Keratinocyte (primary cell): ENCODE data around the gene ACP7. TPM values are rescaled to one million over a fixed set of nuclear protein-coding genes. Genes with fewer than 3 reads are reported as not detected.

Experiments used
- DNase-seq: peaks from one replicate; pipeline ENCODE4 v3.0.0-alpha.2; 2011; ENCODE audit warnings: low read depth, missing footprints, low spot score
- FAIRE-seq: peaks from 2 replicates; lab custom pipeline; 2011; peaks lifted over from hg19 to GRCh38; lab: Jason Lieb, UNC
- H2AFZ ChIP-seq: 2 replicates; pipeline ENCODE4 v1.6.0; 2012; ENCODE audit warnings: low read length, control low read depth, inconsistent platforms; ENCODE audit not compliant: control insufficient read depth
- H3K27ac ChIP-seq: 2 replicates; pipeline ENCODE4 v1.5.1; 2011; ENCODE audit warnings: low read length; ENCODE audit not compliant: control insufficient read depth, insufficient read depth
- H3K27me3 ChIP-seq: 3 replicates; pipeline ENCODE4 v1.6.0; 2011; ENCODE audit warnings: low read length; ENCODE audit not compliant: control insufficient read depth, insufficient read depth; ENCODE audit errors: extremely low read depth
- H3K36me3 ChIP-seq, 2 experiments: 2 replicates in 1 of 2; 3 replicates in 1 of 2; pipeline ENCODE4 v1.5.1; 2011; ENCODE audit warnings: low read length in 2 of 2, mild to moderate bottlenecking in 1 of 2; ENCODE audit not compliant: control insufficient read depth in 2 of 2, insufficient read depth in 2 of 2; ENCODE audit errors: extremely low read depth in 1 of 2
- H3K4me1 ChIP-seq: 3 replicates; pipeline ENCODE4 v1.5.1; 2011; ENCODE audit warnings: low read length; ENCODE audit not compliant: control insufficient read depth, insufficient read depth; ENCODE audit errors: extremely low read depth
- H3K4me2 ChIP-seq: 3 replicates; pipeline ENCODE4 v1.6.0; 2011; ENCODE audit warnings: low read depth, low read length; ENCODE audit not compliant: control insufficient read depth, insufficient read depth; ENCODE audit errors: extremely low read depth
- H3K4me3 ChIP-seq, 3 experiments: fragments of 200-600 bp in 1 of 3; sonication (generic) in 1 of 3; 2 replicates in 2 of 3; 3 replicates in 1 of 3; pipeline ENCODE4 v1.5.1; 2011 to 2016; ENCODE audit warnings: low read length in 3 of 3, mild to moderate bottlenecking in 3 of 3, control low read depth in 2 of 3, inconsistent platforms in 1 of 3, low read depth in 1 of 3, mixed read lengths in 1 of 3, mixed run types in 1 of 3, moderate library complexity in 1 of 3; ENCODE audit not compliant: control insufficient read depth in 2 of 3, insufficient read depth in 2 of 3; ENCODE audit errors: extremely low read depth in 1 of 3
- H3K79me2 ChIP-seq: 2 replicates; pipeline ENCODE4 v1.6.0; 2012; ENCODE audit warnings: low read length; ENCODE audit not compliant: control insufficient read depth, insufficient read depth
- H3K9ac ChIP-seq: 3 replicates; pipeline ENCODE4 v1.6.0; 2011; ENCODE audit warnings: low read length; ENCODE audit not compliant: control insufficient read depth, insufficient read depth; ENCODE audit errors: extremely low read depth
- H3K9me1 ChIP-seq: 3 replicates; pipeline ENCODE4 v1.6.0; 2011; ENCODE audit warnings: low read length; ENCODE audit not compliant: control insufficient read depth, insufficient read depth; ENCODE audit errors: extremely low read depth
- H3K9me3 ChIP-seq: 2 replicates; pipeline ENCODE4 v1.5.1; 2012; ENCODE audit warnings: low read depth, low read length; ENCODE audit not compliant: control insufficient read depth
- H4K20me1 ChIP-seq: 3 replicates; pipeline ENCODE4 v1.6.0; 2011; ENCODE audit warnings: low read length; ENCODE audit not compliant: control insufficient read depth, insufficient read depth; ENCODE audit errors: extremely low read depth
- EZH2 ChIP-seq: IDR thresholded peaks from one replicate; pipeline ENCODE4 v1.6.1; 2012; ENCODE audit warnings: inconsistent platforms, mild to moderate bottlenecking, low read length, moderate library complexity
- dilution Hi-C: fragments of 300-500 bp; cut with MboI; formaldehyde crosslinking; loops from one replicate; pipeline ENCODE4 v1.7.0; 2020; ENCODE audit warnings: low sequenced_read_pairs; ENCODE audit not compliant: extremely low pct_ligation_motif_present
- polyA plus RNA-seq, 5 experiments: library from polyadenylated mRNA; depleted of rRNA in 3 of 5; stranded (reverse) in 3 of 5; stranded (forward) in 1 of 5; unstranded in 1 of 5; fragments of >200 nt; gene quantifications; 1 replicate in 1 of 5; 2 replicates in 3 of 5; 3 replicates in 1 of 5; pipeline versions ENCODE4 v1.2.1 to v1.2.3, GENCODE V29; 2011 to 2012; ENCODE audit warnings: missing spikeins in 2 of 5, low read depth in 1 of 5, low replicate concordance in 1 of 5
- TF ChIP-seq, protein P1 (sequence below), 3 experiments: IDR thresholded peaks in 1 of 3; conservative IDR thresholded peaks in 1 of 3; optimal IDR thresholded peaks in 1 of 3; 2 replicates in 2 of 3; 3 replicates in 1 of 3; pipeline versions ENCODE3 to v1.5.1; 2011; ENCODE audit warnings: low read length in 3 of 3, mild to moderate bottlenecking in 3 of 3, moderate library complexity in 2 of 3, control low read depth in 1 of 3, inconsistent platforms in 1 of 3; ENCODE audit not compliant: insufficient read depth in 2 of 3; ENCODE audit errors: extremely low read depth in 1 of 3

The ACP7 gene
- polyA plus RNA-seq, 1 donor (not counting 4 experiments of a cell fraction or from before 2014, with no cell fraction given), result 0.09 TPM

DNA sequence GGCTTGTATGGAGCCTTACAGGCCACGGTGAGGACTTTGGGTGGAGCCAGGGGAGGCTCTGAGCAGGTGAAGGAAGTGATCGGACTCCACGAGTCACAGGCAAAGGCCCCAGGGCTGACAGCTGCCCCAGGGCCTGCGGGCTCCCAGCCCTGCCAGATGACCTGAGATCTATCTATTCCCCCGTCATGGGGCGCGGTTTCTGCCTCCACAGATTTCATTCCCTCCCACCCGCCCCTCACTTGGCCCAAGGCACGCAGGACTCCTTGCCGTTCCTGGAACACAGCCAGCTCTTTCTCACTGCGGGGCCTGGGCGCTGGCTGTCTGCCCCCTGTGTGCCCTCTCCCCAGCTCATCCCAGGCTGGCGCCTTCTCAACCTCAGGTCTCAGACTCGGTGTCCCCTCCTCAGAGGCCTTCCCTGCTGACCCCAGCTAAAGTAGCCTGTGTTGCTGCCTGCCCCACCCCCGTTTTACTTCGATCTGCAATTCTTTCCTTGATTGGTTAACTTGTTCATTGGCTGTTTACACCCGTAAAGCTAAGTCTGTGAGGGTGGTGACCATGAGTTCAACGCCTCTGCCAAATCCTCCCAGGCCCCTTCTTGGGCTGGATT lies 27.5 kb downstream of the ACP7 start:
- TF ChIP-seq, protein P1, sequence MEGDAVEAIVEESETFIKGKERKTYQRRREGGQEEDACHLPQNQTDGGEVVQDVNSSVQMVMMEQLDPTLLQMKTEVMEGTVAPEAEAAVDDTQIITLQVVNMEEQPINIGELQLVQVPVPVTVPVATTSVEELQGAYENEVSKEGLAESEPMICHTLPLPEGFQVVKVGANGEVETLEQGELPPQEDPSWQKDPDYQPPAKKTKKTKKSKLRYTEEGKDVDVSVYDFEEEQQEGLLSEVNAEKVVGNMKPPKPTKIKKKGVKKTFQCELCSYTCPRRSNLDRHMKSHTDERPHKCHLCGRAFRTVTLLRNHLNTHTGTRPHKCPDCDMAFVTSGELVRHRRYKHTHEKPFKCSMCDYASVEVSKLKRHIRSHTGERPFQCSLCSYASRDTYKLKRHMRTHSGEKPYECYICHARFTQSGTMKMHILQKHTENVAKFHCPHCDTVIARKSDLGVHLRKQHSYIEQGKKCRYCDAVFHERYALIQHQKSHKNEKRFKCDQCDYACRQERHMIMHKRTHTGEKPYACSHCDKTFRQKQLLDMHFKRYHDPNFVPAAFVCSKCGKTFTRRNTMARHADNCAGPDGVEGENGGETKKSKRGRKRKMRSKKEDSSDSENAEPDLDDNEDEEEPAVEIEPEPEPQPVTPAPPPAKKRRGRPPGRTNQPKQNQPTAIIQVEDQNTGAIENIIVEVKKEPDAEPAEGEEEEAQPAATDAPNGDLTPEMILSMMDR (optimal IDR thresholded peaks at IDR 0.05 in 1 of 3, IDR thresholded peaks at IDR 0.05 in 1 of 3, conservative IDR thresholded peaks at IDR 0.05 in 1 of 3; ENCODE audit: extremely low read depth in 1 of 3, insufficient read depth in 2 of 3, low read length in 3 of 3), result no peak
- TF ChIP-seq EZH2, result no peak
- peak overlapping the region; percentile 29 for H2AFZ ChIP-seq
- no peaks in the 10 kb centered on the region for H3K9me3 ChIP-seq
- H3K4me2 ChIP-seq, result peak overlapping the region; percentile 51
- H3K9ac ChIP-seq, result peak overlapping the region; percentile 60
- dilution Hi-C loops, result no loop called here
- H3K27ac ChIP-seq, result peak overlapping the region; percentile 63
- H3K79me2 ChIP-seq, result no peaks in the 10 kb centered on the region
- H3K4me1 ChIP-seq, result peaks cover 14% of the 10 kb centered on the region
- no peaks in the 10 kb centered on the region for H3K36me3 ChIP-seq
- H3K9me1 ChIP-seq, result no peaks in the 10 kb centered on the region
- no peaks in the 10 kb centered on the region for H4K20me1 ChIP-seq
- FAIRE-seq, result no peak
- H3K27me3 ChIP-seq, result no peaks in the 10 kb centered on the region
- DNase-seq, result no peak
- peak overlapping the region in 1 of 3 experiments; percentile 18 for H3K4me3 ChIP-seq

DNA sequence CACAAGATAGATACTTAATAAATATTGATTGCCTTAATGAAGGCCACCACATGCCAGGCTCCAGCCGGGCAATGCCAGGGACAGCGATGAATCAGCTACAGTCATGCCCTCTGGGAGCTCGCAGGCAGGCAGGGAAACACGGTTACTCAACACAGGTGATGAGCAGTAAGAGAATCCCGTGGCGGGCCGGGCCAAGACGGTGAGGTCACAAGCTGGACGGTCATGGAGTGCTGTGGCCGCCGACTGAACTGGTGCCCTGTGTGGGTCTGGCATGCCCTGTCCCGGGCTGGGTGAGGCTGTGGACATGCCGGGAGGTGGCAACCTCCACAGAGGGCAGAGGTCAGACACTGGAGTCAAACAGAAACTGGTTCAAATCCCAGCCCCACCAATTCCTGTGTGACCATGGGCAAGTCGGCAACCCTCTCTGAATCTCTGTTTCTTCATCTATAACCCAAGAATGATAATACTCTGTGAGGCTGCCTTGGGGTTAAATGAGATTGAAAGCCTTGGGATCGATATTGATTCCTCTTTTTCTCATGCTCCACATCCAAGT lies 28.2 kb downstream of the ACP7 start:
- TF ChIP-seq, protein P1 (optimal IDR thresholded peaks at IDR 0.05 in 1 of 3, IDR thresholded peaks at IDR 0.05 in 1 of 3, conservative IDR thresholded peaks at IDR 0.05 in 1 of 3; ENCODE audit: extremely low read depth in 1 of 3, insufficient read depth in 2 of 3, low read length in 3 of 3), result no peak
- no peak for TF ChIP-seq EZH2
- dilution Hi-C loops, result no loop called here
- no peak overlapping the region for H2AFZ ChIP-seq
- no peaks in the 10 kb centered on the region for H3K9me3 ChIP-seq
- peak overlapping the region; percentile 60 for H3K9ac ChIP-seq
- H3K27ac ChIP-seq, result peak overlapping the region; percentile 63
- peaks cover 14% of the 10 kb centered on the region for H3K4me1 ChIP-seq
- no peaks in the 10 kb centered on the region for H4K20me1 ChIP-seq
- H3K36me3 ChIP-seq, result no peaks in the 10 kb centered on the region
- H3K79me2 ChIP-seq, result no peaks in the 10 kb centered on the region
- no peaks in the 10 kb centered on the region for H3K27me3 ChIP-seq
- FAIRE-seq (peak; percentile 84), DNase-seq (peak; percentile 67)
- H3K4me2 ChIP-seq, result peak overlapping the region; percentile 51
- no peaks in the 10 kb centered on the region for H3K9me1 ChIP-seq
- peak overlapping the region in 1 of 3 experiments; percentile 18 for H3K4me3 ChIP-seq
